Measurements from ENCODE around the gene VPS13D.

VPS13D gene

DNA sequence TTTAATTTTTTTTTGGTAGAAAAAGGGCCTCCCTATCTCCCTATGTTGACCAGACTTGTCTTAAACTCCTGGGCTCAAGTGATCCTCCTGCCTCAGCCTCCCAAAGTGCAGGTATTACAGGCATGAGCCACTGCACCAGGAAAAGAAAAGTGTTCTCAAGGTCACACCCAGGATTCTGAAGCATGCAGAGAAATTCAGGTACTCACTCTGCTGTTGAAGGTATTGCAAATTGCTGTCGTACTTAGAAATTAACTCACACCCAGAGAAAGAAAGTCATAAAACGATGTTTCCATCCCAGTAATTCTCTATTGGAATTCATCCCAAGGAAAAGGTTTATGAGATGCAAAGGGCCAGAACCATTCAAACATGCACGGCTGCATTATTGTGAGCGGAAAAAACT, 314.5 kb downstream of the VPS13D start:
- no peaks in the 10 kb centered on the region for H3K9me3 Mint-ChIP-seq
- H3K27ac Mint-ChIP-seq, result no peak overlapping the region
- H3K27me3 Mint-ChIP-seq, result peaks cover 11% of the 10 kb centered on the region
- no peaks in the 10 kb centered on the region for H3K4me1 Mint-ChIP-seq (ENCODE audit: low read depth)
- no peak overlapping the region for H3K4me3 Mint-ChIP-seq
- intact Hi-C loops (cut with micrococcal nuclease), result no loop called here
- no peaks in the 10 kb centered on the region for H3K36me3 Mint-ChIP-seq (ENCODE audit: low read depth)

- H3K36me3 Mint-ChIP-seq (ENCODE audit: low read depth), result no peaks in the 10 kb centered on the region
- no peak overlapping the region for H3K27ac Mint-ChIP-seq
- no peak overlapping the region for H3K4me3 Mint-ChIP-seq
- intact Hi-C loops (cut with micrococcal nuclease), result no loop called here
- peaks cover 11% of the 10 kb centered on the region for H3K27me3 Mint-ChIP-seq
- H3K9me3 Mint-ChIP-seq, result no peaks in the 10 kb centered on the region
- H3K4me1 Mint-ChIP-seq (ENCODE audit: low read depth), result no peaks in the 10 kb centered on the region
Observed at GRCh38 chr1:12544992-12545391, 315.2 kb downstream of the VPS13D start.

DNA sequence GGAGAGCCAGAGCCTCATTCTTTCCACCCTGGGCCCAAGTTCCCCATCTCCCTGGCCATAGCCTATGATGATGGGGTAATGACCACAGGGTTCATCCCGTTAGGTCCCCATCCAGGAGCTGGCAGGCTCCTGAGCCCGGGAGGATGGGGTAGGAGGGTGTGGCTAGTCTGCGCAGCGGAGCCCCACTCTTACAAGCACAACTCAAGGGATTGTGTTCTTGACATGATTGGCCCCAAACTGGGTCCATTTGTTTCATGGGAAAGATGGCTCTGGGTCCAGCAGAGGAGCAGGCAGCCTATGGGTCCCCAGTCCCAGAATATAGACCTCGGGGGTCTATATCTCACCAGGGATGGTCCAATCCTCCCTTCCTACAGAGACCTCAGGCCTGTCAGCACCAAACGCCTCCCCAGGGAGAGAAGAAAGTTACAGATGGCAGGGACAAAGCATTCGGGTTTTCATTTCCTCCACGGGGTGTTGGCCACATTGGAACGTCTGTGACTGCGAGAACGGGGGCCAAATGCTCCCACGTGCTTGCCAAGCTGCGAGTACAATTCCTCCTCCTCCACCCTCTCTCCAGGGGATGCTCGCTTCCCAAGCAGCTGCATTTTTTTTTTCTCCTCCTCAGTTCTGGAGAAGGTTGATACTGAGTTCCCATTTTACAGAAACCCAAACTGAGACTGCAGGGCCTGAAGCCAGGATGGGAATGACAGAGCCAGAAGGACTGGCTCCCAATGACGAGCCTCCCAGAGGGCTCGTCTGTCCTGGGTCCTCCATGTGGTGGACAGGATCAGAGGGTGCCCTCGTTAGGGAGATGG, 317.1 kb downstream of the VPS13D start:
- H3K4me3 Mint-ChIP-seq, result no peak overlapping the region
- intact Hi-C loops (cut with micrococcal nuclease), result no loop called here
- no peaks in the 10 kb centered on the region for H3K4me1 Mint-ChIP-seq (ENCODE audit: low read depth)
- no peaks in the 10 kb centered on the region for H3K9me3 Mint-ChIP-seq
- H3K36me3 Mint-ChIP-seq (ENCODE audit: low read depth), result no peaks in the 10 kb centered on the region
- H3K27ac Mint-ChIP-seq, result no peak overlapping the region
- peaks cover 8% of the 10 kb centered on the region for H3K27me3 Mint-ChIP-seq

DNA sequence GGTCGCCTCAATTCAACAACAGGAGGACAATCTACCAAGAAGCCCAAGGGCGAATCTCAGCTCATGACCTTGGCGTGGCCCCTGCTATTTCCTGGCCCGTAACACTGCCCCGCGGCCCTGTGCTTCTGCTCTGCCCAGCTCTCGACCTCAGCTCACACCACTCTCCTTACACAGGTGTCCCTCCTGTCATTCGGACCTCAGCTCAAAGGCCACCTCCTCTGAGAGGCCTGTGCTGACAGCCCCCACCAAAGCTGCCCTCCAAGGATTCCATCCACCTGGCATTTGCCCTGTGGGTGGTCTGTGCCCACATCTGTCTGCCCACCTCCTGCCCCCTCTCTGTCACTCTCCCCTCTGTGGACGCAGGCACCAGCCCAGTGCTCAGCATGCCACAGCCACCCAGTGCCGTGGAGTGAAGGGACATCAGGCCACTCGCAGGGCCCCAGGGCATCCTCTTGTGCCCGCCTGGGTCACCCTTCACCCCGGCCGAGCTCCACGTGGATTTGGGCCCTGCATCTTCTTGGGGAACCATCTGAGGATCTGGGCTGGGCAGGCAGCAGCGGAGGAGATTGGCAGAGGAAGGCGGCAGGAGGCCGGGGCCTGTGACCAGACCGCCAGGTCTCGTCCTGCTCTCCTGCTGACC, 317.9 kb downstream of the VPS13D start:
- Mint-ChIP-seq H3K36me3 (ENCODE audit: low read depth) (no peaks in the 10 kb centered on the region), H3K27ac (no peak overlapping the region), H3K27me3 (peaks cover 5% of the 10 kb centered on the region), H3K4me3 (no peak overlapping the region), H3K4me1 (ENCODE audit: low read depth) (no peaks in the 10 kb centered on the region), H3K9me3 (no peaks in the 10 kb centered on the region)
- intact Hi-C loops (cut with micrococcal nuclease), result no loop called here

- Mint-ChIP-seq H3K4me1 (ENCODE audit: low read depth) (no peaks in the 10 kb centered on the region), H3K27me3 (peaks cover 2% of the 10 kb centered on the region), H3K4me3 (no peak overlapping the region), H3K9me3 (no peaks in the 10 kb centered on the region), H3K27ac (no peak overlapping the region), H3K36me3 (ENCODE audit: low read depth) (no peaks in the 10 kb centered on the region)
- intact Hi-C loops (cut with micrococcal nuclease), result no loop called here
Observed at GRCh38 chr1:12548279-12548972, 318.6 kb downstream of the VPS13D start.

DNA sequence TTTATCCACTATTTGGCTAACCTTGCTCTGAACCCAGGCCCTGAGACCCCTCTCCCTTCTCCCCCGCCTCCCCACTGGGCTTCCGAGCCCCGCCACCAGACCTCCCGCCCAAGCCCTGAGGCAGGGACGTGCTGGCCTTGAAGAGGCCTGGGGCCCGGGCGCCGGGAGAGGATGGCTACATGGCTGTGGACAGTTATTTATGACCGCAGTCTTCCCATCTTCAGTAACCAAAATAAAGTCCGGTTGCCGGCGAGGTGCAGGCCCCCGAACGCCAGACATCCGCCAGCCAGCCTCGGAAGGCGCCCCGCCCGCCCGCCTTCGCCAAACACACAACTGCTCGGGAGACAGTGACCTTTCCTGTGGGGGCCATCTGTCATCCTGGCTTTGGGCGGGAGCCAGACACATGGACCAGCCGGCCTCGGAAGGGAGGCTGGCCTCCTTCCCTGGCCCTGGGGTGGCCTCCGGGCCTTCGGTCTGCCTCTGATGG, 319.2 kb downstream of the VPS13D start:
- H3K4me3 Mint-ChIP-seq, result no peak overlapping the region
- no peaks in the 10 kb centered on the region for H3K9me3 Mint-ChIP-seq
- no peaks in the 10 kb centered on the region for H3K36me3 Mint-ChIP-seq (ENCODE audit: low read depth)
- intact Hi-C loops (cut with micrococcal nuclease), result no loop called here
- H3K27me3 Mint-ChIP-seq, result peaks cover 2% of the 10 kb centered on the region
- no peaks in the 10 kb centered on the region for H3K4me1 Mint-ChIP-seq (ENCODE audit: low read depth)
- H3K27ac Mint-ChIP-seq, result no peak overlapping the region

DNA sequence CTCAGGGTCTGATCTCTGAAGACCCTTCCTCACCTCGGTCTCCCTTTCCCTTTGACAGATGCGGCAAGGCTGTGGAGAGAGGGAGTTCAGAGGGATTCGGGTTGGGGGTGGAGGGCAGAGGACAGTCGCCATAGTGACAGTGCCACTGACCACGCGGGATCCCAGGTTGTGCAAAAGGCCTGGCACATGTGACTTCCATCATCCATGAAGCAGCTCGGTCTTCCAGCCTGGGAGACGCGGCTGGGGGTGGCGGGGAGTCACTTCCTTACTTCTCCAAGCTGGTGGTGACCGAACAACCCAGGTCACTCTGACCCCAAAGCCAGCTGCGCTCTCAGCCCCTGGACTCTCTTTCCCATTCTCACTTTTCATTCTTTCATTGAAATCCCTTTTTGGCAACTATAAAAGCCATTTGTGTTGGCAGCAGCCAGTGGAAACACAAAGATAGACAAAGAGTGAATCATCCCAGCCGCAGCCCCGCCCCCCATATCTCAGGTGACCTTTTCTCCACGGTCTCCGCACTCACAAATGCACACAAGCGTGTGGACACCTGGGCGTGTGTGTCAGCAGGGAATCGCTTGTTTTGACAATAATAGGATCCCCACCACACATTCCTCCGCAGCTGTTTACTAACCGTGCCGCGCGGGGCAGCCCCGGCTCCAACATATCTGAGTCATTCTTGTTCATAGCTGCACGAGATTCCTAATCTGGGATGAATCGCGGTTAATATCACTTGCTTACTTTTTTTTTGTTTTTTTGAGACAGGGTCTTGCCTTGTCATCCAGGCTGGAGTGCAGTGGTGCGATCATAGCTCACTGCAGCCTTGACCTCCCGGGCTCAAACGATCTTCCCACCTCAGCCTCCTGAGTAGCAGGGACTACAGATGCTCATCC, 319.9 kb downstream of the VPS13D start:
- Mint-ChIP-seq H3K36me3 (ENCODE audit: low read depth) (no peaks in the 10 kb centered on the region), H3K27ac (no peak overlapping the region), H3K9me3 (no peaks in the 10 kb centered on the region), H3K4me1 (ENCODE audit: low read depth) (no peaks in the 10 kb centered on the region), H3K4me3 (no peak overlapping the region), H3K27me3 (no peaks in the 10 kb centered on the region)
- intact Hi-C loops (cut with micrococcal nuclease), result loop anchor here (5.0 kb wide), 1 partner anchor 73 kb away; no protein-coding TSS in a partner anchor

DNA sequence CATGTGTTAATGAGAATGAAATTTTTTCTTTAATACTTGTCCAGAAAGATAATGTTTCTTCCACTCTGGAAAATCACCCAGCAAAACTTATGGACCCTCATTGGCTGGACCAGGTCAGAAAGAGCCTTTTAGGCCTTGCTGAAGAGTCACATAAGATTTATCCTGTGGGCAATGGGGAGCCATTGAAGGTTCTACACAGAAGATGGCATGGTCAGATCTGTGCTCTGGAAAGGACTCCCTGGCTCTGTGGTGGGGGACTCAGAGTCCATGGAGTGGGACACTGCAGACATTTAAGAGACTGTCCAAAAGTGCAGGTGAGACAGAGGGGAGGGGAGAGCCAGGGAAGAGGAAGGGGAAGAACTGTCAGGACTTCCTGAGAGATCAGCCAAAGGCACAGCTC, 321.8 kb downstream of the VPS13D start:
- H3K27me3 Mint-ChIP-seq, result no peaks in the 10 kb centered on the region
- peaks cover 2% of the 10 kb centered on the region for H3K4me1 Mint-ChIP-seq (ENCODE audit: low read depth)
- H3K9me3 Mint-ChIP-seq, result no peaks in the 10 kb centered on the region
- no peak overlapping the region for H3K4me3 Mint-ChIP-seq
- intact Hi-C loops (cut with micrococcal nuclease), result loop anchor here (5.0 kb wide), 1 partner anchor 71 kb away; no protein-coding TSS in a partner anchor
- no peaks in the 10 kb centered on the region for H3K36me3 Mint-ChIP-seq (ENCODE audit: low read depth)
- no peak overlapping the region for H3K27ac Mint-ChIP-seq

- peaks cover 1% of the 10 kb centered on the region for H3K27me3 Mint-ChIP-seq
- no peak overlapping the region for H3K27ac Mint-ChIP-seq
- H3K4me1 Mint-ChIP-seq (ENCODE audit: low read depth), result peaks cover 4% of the 10 kb centered on the region
- no peaks in the 10 kb centered on the region for H3K36me3 Mint-ChIP-seq (ENCODE audit: low read depth)
- no peak overlapping the region for H3K4me3 Mint-ChIP-seq
- no peaks in the 10 kb centered on the region for H3K9me3 Mint-ChIP-seq
- intact Hi-C loops (cut with micrococcal nuclease), result loop anchor here (5.0 kb wide), 1 partner anchor 70 kb away; no protein-coding TSS in a partner anchor
Observed at GRCh38 chr1:12552111-12552888, 322.5 kb downstream of the VPS13D start.

DNA sequence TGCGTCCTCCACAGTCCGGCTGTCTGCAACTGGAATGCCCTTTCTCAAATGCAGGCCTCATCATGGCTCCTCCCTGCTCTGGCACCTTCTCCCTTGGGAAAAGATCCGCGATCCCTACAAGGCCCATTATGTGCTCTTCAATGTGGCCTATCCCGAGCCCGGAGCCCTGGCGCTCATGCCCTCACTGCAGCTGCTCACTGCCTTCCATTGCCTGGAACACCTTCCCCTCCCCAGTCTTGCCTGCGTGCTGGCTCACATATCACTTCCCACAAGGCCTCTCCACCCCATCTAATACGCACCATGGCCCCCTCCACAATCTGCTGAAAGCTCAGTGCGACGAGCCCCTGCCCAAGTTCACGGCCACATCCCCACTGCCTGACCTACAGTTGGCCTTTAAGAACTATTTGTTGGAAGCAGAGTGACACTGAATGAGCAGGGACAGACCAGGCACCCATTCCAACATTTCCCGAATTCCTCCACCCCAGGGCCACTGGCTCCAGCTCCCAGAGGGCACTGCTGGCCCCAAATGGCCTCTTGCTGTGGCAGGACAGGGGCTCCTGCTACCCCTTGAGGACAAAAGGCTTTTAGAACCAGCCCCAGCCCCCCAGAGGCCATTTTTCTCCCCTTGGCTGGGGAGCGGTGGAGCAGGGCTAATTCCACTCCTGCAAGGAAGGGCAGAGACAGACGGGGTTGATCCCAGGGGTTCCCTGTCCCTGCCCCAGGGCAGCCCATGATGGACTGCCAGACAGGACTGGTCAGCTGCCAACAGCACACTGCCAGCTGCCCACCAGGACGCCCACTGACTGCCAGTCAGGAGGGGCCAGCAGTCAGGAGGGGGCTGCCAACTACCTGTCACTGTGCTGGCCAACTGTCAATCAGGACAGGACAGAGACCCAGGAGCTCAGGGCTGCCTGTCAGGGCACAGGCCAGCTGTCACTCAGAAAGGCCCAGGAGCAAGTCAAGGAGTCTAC, 323.4 kb downstream of the VPS13D start:
- Mint-ChIP-seq H3K36me3 (ENCODE audit: low read depth) (no peaks in the 10 kb centered on the region), H3K4me1 (ENCODE audit: low read depth) (peaks cover 4% of the 10 kb centered on the region), H3K9me3 (no peaks in the 10 kb centered on the region), H3K27ac (no peak overlapping the region), H3K27me3 (peaks cover 1% of the 10 kb centered on the region), H3K4me3 (no peak overlapping the region)
- intact Hi-C loops (cut with micrococcal nuclease), result loop anchor here (5.0 kb wide), 1 partner anchor 69 kb away; no protein-coding TSS in a partner anchor

DNA sequence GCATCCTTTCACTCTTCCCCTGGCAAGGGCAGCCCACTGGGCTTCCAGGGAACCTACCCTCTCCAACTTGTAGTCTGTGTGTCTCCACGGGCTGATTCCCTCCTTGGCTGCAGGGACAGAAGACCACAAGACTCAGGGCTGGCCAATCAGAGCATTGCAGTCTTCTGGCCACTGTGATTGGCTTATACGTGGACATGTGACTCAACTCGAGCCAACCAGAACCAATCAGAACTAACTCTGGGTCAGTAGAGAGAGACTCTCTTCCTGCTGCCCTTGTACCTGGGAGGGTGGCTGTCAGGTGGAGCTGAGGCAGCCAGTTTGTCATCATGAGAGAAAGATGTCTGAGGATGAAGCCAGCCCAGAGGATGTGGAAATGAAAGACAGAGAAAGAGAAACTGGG, 324.1 kb downstream of the VPS13D start:
- no peak overlapping the region for H3K27ac Mint-ChIP-seq
- no peak overlapping the region for H3K4me3 Mint-ChIP-seq
- intact Hi-C loops (cut with micrococcal nuclease), result loop anchor here (5.0 kb wide), 1 partner anchor 68 kb away; no protein-coding TSS in a partner anchor
- H3K9me3 Mint-ChIP-seq, result no peaks in the 10 kb centered on the region
- H3K36me3 Mint-ChIP-seq (ENCODE audit: low read depth), result no peaks in the 10 kb centered on the region
- peaks cover 1% of the 10 kb centered on the region for H3K27me3 Mint-ChIP-seq
- H3K4me1 Mint-ChIP-seq (ENCODE audit: low read depth), result peaks cover 4% of the 10 kb centered on the region

Measured in dendritic cell treated with granulocyte-macrophage colony-stimulating factor and Interleukin-4, amounts not matched to agents 40 ng/mL and 50 ng/mL, for 4 days (primary cell).